CD4-positive, alpha-beta T cell (primary cell): Measurements from ENCODE around the gene AKNA. TPM values are rescaled to one million over a fixed set of nuclear protein-coding genes. Genes with fewer than 3 reads are reported as not detected.

Source experiments
- ATAC-seq: fragments of 200-7000 bp; cut with Tn5 transposase; one replicate; pipeline ENCODE4 v1.10.0; 2022; ENCODE audit warnings: mild to moderate bottlenecking; ENCODE audit not compliant: poor library complexity
- CTCF ChIA-PET: fragments of 350-600 bp; sonication (Branson Sonifier 250); formaldehyde crosslinking; loops from one replicate; lab custom pipeline; 2021; ENCODE audit warnings: antibody characterized with exemption, inconsistent platforms; lab: Charles Lee
- POLR2A ChIA-PET: fragments of 350-600 bp; sonication (Branson Sonifier 250); formaldehyde crosslinking; loops from one replicate; lab custom pipeline; 2021; ENCODE audit warnings: antibody characterized with exemption, inconsistent platforms; lab: Charles Lee
- DNase-seq, 14 experiments: peaks; one replicate each; pipeline ENCODE4 v3.0.0-alpha.2; 2013 to 2020; ENCODE audit warnings: mixed read lengths in 2 of 14
- H3K27ac ChIP-seq, 2 donors: one replicate each; pipeline versions ENCODE4 v1.5.1 to v1.7.0; 2013; ENCODE audit warnings: low read length in 2 of 2, low read depth in 1 of 2, mild to moderate bottlenecking in 1 of 2
- H3K27me3 ChIP-seq, 2 experiments: 1 replicate in 1 of 2; 2 replicates in 1 of 2; pipeline versions ENCODE4 v1.6.1 to v1.7.0; 2013; ENCODE audit warnings: low read length in 2 of 2, control low read depth in 1 of 2, mild to moderate bottlenecking in 1 of 2, moderate library complexity in 1 of 2; ENCODE audit not compliant: insufficient read depth in 2 of 2, control insufficient read depth in 1 of 2
- H3K36me3 ChIP-seq: one replicate; pipeline ENCODE4 v1.6.1; 2013; ENCODE audit warnings: low read length, control low read depth; ENCODE audit not compliant: insufficient read depth
- H3K4me1 ChIP-seq: one replicate; pipeline ENCODE4 v1.6.1; 2013; ENCODE audit warnings: low read length, control low read depth; ENCODE audit not compliant: insufficient read depth
- H3K4me3 ChIP-seq: one replicate; pipeline ENCODE4 v1.5.1; 2013; ENCODE audit warnings: mild to moderate bottlenecking, low read length, moderate library complexity
- H3K9me3 ChIP-seq, 2 experiments: 1 replicate in 1 of 2; 2 replicates in 1 of 2; pipeline versions ENCODE4 v1.6.1 to v1.7.0; 2013; ENCODE audit warnings: low read length in 2 of 2, mild to moderate bottlenecking in 2 of 2, control low read depth in 1 of 2, moderate library complexity in 1 of 2; ENCODE audit not compliant: control insufficient read depth in 1 of 2, insufficient read depth in 1 of 2
- H3K27ac Mint-ChIP-seq: one replicate; pipeline ENCODE4 v1.8.0; 2020; ENCODE audit warnings: mixed read lengths
- H3K27me3 Mint-ChIP-seq: one replicate; pipeline ENCODE4 v1.8.0; 2021; ENCODE audit warnings: mixed read lengths
- H3K36me3 Mint-ChIP-seq: one replicate; pipeline ENCODE4 v1.8.0; 2021; ENCODE audit warnings: low read depth, mixed read lengths
- H3K4me1 Mint-ChIP-seq: one replicate; pipeline ENCODE4 v1.8.0; 2021; ENCODE audit warnings: low read depth, mixed read lengths
- H3K4me3 Mint-ChIP-seq: one replicate; pipeline ENCODE4 v1.8.0; 2020; ENCODE audit warnings: mild to moderate bottlenecking, mixed read lengths
- H3K9me3 Mint-ChIP-seq: one replicate; pipeline ENCODE4 v1.8.0; 2020; ENCODE audit warnings: mixed read lengths
- intact Hi-C, 2 experiments: fragments of 100-400 bp; cut with DNase I in 1 of 2; cut with micrococcal nuclease in 1 of 2; formaldehyde crosslinking; loops; one replicate each; pipeline versions ENCODE4 v1.15.1 to v1.9.0; 2023 to 2025; cut with DNase I, micrococcal nuclease
- total RNA-seq, 174 experiments: library from RNA in 2 of 174; stranded (reverse) in 2 of 174; gene quantifications; one replicate each; pipeline ENCODE4 v1.2.3 and lab custom pipeline; 2021 to 2026
- TF ChIP-seq, protein P1 (sequence below): fragments of 200-600 bp; IDR thresholded peaks from one replicate; pipeline ENCODE4 v1.8.0; 2022; ENCODE audit warnings: antibody characterized with exemption, mild to moderate bottlenecking

The AKNA gene
- total RNA-seq, 2 experiments from 2014 or later, result 247 to 258 TPM

DNA sequence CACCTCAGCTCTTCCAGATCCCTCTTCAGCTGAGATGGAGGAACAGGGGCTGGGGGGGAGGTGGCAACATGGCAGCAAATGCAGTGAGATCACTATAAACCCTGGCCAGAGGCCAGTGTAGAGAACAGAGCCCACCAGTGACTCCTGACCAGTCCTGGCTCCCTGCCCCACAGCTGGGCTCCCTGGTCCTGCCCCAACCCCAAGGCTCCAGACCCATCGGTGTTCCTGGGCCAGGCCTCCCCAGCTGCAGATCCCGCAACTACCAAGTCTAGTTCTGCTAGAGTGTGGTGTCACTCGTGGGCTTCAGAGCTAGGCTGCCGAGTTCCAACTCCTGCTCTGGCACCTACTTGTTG, 16.8 kb downstream of the AKNA start:
- H3K27me3 Mint-ChIP-seq, result no peaks in the 10 kb centered on the region
- H3K36me3 ChIP-seq, result peaks cover 83% of the 10 kb centered on the region

DNA sequence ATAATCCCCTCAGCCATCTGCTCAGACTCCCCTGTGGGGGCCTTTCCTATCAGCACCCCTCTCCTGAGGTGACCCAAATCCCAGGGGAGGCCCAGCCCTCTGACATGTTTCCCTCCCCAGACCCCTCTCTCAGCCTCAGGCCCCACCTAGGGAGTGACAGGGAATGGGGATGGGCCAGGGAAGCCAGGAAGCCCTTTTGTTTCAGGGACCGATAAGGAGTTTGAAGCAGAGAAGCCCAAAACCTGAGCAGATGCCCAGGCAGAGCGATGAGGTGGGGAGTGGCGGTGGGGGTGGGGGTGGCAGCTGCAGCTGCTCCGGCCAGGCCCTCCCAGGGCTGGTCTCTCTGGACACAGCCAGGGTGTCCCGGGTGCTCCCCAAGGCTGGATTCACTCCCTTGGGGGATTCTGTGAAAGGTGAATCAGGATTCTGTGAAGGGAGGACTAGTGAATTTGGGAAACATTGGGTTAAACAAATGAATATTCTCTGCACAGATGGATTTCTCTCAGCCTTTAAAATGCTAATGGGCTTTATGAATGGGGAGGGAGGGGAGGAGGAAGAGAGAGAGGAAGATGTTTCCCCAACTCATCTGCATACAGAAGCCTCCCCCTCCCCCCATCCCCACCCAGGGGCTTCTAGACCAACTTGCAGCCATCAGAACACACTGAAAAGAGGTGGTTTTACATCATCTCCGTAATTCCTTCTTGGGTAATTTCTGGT, 17.4 kb downstream of the AKNA start:
- Mint-ChIP-seq H3K27ac (peak overlapping the region; percentile 83), H3K36me3 (peaks cover 89% of the 10 kb centered on the region), H3K9me3 (no peaks in the 10 kb centered on the region), H3K4me3 (peak overlapping the region; percentile 52), H3K27me3 (no peaks in the 10 kb centered on the region), H3K4me1 (peaks cover 92% of the 10 kb centered on the region)
- intact Hi-C loops, result no loop called here
- no peak overlapping the region for H3K4me3 ChIP-seq
- TF ChIP-seq, protein P1, sequence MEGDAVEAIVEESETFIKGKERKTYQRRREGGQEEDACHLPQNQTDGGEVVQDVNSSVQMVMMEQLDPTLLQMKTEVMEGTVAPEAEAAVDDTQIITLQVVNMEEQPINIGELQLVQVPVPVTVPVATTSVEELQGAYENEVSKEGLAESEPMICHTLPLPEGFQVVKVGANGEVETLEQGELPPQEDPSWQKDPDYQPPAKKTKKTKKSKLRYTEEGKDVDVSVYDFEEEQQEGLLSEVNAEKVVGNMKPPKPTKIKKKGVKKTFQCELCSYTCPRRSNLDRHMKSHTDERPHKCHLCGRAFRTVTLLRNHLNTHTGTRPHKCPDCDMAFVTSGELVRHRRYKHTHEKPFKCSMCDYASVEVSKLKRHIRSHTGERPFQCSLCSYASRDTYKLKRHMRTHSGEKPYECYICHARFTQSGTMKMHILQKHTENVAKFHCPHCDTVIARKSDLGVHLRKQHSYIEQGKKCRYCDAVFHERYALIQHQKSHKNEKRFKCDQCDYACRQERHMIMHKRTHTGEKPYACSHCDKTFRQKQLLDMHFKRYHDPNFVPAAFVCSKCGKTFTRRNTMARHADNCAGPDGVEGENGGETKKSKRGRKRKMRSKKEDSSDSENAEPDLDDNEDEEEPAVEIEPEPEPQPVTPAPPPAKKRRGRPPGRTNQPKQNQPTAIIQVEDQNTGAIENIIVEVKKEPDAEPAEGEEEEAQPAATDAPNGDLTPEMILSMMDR, result no peak
- H3K36me3 ChIP-seq, result peaks cover 84% of the 10 kb centered on the region
- H3K9me3 ChIP-seq, result no peaks in the 10 kb centered on the region
- peak overlapping the region; percentile 72 to 86 for H3K27ac ChIP-seq
- ChIA-PET CTCF (no interaction called here), POLR2A (interaction anchor here (1.1 to 13.0 kb wide), 6 partner anchors 15 to 217 kb away, joined by 3 to 477 read pairs (median 12); partner anchors contain the start of genes AKNA and ATP6V1G1)
- ATAC-seq, result no peak
- H3K4me1 ChIP-seq, result peaks cover 97% of the 10 kb centered on the region
- H3K27me3 ChIP-seq, result no peaks in the 10 kb centered on the region
- no peak for DNase-seq

More for the DNA sequence above, 16.8 kb downstream of the AKNA start:
- ATAC-seq, result no peak
- DNase-seq, result no peak
- TF ChIP-seq, protein P1, result no peak
- Mint-ChIP-seq H3K4me1 (peaks cover 92% of the 10 kb centered on the region), H3K36me3 (peaks cover 88% of the 10 kb centered on the region), H3K9me3 (no peaks in the 10 kb centered on the region), H3K27ac (peak overlapping the region; percentile 81), H3K4me3 (peak overlapping the region; percentile 85)
- ChIA-PET CTCF (interaction anchor here (1.4 to 2.9 kb wide), 2 partner anchors 12 to 14 kb away, joined by 4 to 18 read pairs; no protein-coding TSS in a partner anchor), POLR2A (interaction anchor here (0.8 to 13.0 kb wide), 7 partner anchors 14 to 217 kb away, joined by 3 to 477 read pairs (median 8); partner anchors contain the start of genes AKNA and ATP6V1G1)
- Histone ChIP-seq H3K9me3 (no peaks in the 10 kb centered on the region), H3K4me1 (peaks cover 98% of the 10 kb centered on the region), H3K27me3 (no peaks in the 10 kb centered on the region), H3K4me3 (no peak overlapping the region), H3K27ac (peak overlapping the region; percentile 72 to 86)
- intact Hi-C loops, result no loop called here

GRCh38 chr9:114369216-114370130, 18.3 kb downstream of the AKNA start:
- peak overlapping the region; percentile 83 for H3K27ac Mint-ChIP-seq
- H3K4me3 Mint-ChIP-seq, result peak overlapping the region; percentile 7
- H3K36me3 Mint-ChIP-seq, result peaks cover 89% of the 10 kb centered on the region
- Histone ChIP-seq H3K27ac (peak overlapping the region; percentile 55 to 72), H3K27me3 (no peaks in the 10 kb centered on the region), H3K4me3 (no peak overlapping the region), H3K4me1 (peaks cover 96% of the 10 kb centered on the region), H3K36me3 (peaks cover 84% of the 10 kb centered on the region), H3K9me3 (no peaks in the 10 kb centered on the region)
- H3K9me3 Mint-ChIP-seq, result no peaks in the 10 kb centered on the region
- peaks cover 90% of the 10 kb centered on the region for H3K4me1 Mint-ChIP-seq
- TF ChIP-seq, protein P1, result no peak
- ChIA-PET POLR2A (interaction anchor here (0.8 to 13.0 kb wide), 5 partner anchors 16 to 218 kb away, joined by 3 to 477 read pairs (median 3); partner anchors contain the start of genes AKNA and ATP6V1G1), CTCF (interaction anchor here (0.8 to 2.0 kb wide), 4 partner anchors 13 to 347 kb away, joined by 3 to 7 read pairs (median 6); no protein-coding TSS in a partner anchor)
- DNase-seq (peak in 2 of 14 experiments; percentile 46 to 56), ATAC-seq (no peak)
- no peaks in the 10 kb centered on the region for H3K27me3 Mint-ChIP-seq
- intact Hi-C loops, result no loop called here
